Urinary bladder (tissue), 4 donors: Measurements from ENCODE around the gene PNMA8C. TPM values are rescaled to one million over a fixed set of nuclear protein-coding genes. Genes with fewer than 3 reads are reported as not detected.

Experiments used
- DNase-seq: peaks from one replicate; pipeline ENCODE4 v3.0.0-alpha.2; 2015; ENCODE audit errors: extremely low spot score
- H3K27ac ChIP-seq: one replicate; pipeline ENCODE4 v1.5.1; 2013; ENCODE audit warnings: low read depth, mild to moderate bottlenecking, moderate library complexity
- H3K36me3 ChIP-seq: one replicate; pipeline ENCODE4 v1.6.1; 2013; ENCODE audit warnings: mild to moderate bottlenecking, moderate library complexity; ENCODE audit not compliant: insufficient read depth
- H3K4me1 ChIP-seq: one replicate; pipeline ENCODE4 v1.6.1; 2013; ENCODE audit warnings: mild to moderate bottlenecking, moderate library complexity; ENCODE audit not compliant: insufficient read depth
- H3K4me3 ChIP-seq: one replicate; pipeline ENCODE4 v1.5.1; 2013; ENCODE audit warnings: low read depth, low read length
- WGBS: extraction: QIAGEN DNeasy Blood & Tissue Kit; methylation state at CpG from one replicate; pipeline ENCODE4 v1.1.7; 2013; 5-methylcytosine and 5-hydroxymethylcytosine counted together
- polyA plus RNA-seq: library from polyadenylated mRNA; stranded (reverse); fragments of 200-250 nt; gene quantifications from one replicate; pipeline ENCODE4 v1.2.3, GENCODE V29; 2013
- total RNA-seq: library from RNA; depleted of rRNA; stranded (reverse); fragments of >200 nt; gene quantifications from one replicate; pipeline ENCODE4 v1.2.3, GENCODE V29; 2014
- donor health status: healthy with polysubstance abuse.
- donor health status: healthy.

Gene PNMA8C
- total RNA-seq, result 1.6 TPM
- polyA plus RNA-seq, result 0.68 TPM

- 26% methylated on average over 52 of the region's 52 CpGs for WGBS
- H3K4me3 ChIP-seq, result no peak within 1 kb of the TSS
- no peak for DNase-seq
- no peaks in the 10 kb centered on the region for H3K4me1 ChIP-seq
- no peaks in the 10 kb centered on the region for H3K36me3 ChIP-seq
- no peak within 1 kb of the TSS for H3K27ac ChIP-seq
Measured at GRCh38 chr19:46428239-46429135, at the start of gene PNMA8C. PNMA8C (minus strand) TSS chr19:46428936; CDS start chr19:46428359, 577 bp downstream.

DNA sequence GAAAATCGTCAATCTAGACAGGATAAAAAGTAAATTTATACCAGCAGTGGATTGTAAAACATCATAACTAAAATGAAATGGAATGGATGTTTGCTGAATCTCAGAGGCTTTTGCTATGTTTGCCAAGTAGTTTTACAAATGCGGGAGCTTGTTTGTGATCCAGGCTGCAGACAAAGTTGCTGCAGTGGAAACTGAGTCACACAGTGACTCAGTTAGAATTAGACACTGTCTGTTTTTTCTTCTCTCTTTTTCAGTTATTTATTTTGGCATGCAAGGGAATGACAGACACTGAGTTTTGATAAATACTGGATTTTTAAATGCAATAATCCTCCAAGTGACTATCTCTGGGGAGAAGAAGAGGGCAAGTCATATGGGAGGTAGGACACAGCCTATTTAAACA, 47.2 kb upstream of the PNMA8C start:
- no peaks in the 10 kb centered on the region for H3K36me3 ChIP-seq
- no peaks in the 10 kb centered on the region for H3K4me1 ChIP-seq
- no peak overlapping the region for H3K27ac ChIP-seq
- WGBS, result 48% methylated on average over 2 of the region's 2 CpGs
- no peak for DNase-seq
- no peak overlapping the region for H3K4me3 ChIP-seq

DNA sequence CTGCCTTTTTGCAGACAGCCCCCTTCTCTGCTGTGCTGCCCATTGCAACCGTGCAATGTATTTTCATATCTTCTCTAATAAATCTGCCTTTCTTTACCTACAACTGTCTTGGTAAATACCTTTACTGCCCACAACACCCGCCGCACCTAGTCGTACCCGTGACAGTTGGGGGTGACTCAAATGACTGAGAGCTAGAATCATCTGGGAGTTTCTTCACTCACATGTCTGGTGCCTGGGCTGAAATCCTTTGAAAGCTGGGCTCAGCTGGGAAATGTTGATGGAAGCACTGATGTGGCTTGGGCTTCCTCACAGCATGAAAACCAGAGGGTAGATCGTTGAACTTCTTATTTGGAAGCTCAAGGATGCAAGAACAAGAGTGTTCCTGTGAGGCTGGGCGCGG, 45.5 kb upstream of the PNMA8C start:
- WGBS, result 89% methylated on average over 8 of the region's 8 CpGs
- Histone ChIP-seq H3K4me1 (no peaks in the 10 kb centered on the region), H3K36me3 (no peaks in the 10 kb centered on the region), H3K4me3 (no peak overlapping the region), H3K27ac (no peak overlapping the region)
- DNase-seq, result no peak

GRCh38 chr19:46472592-46472991, 43.9 kb upstream of the PNMA8C start:
- DNase-seq, result no peak
- no peak overlapping the region for H3K27ac ChIP-seq
- no peak overlapping the region for H3K4me3 ChIP-seq
- no peaks in the 10 kb centered on the region for H3K36me3 ChIP-seq
- 86% methylated on average over 4 of the region's 4 CpGs for WGBS
- H3K4me1 ChIP-seq, result no peaks in the 10 kb centered on the region

DNA sequence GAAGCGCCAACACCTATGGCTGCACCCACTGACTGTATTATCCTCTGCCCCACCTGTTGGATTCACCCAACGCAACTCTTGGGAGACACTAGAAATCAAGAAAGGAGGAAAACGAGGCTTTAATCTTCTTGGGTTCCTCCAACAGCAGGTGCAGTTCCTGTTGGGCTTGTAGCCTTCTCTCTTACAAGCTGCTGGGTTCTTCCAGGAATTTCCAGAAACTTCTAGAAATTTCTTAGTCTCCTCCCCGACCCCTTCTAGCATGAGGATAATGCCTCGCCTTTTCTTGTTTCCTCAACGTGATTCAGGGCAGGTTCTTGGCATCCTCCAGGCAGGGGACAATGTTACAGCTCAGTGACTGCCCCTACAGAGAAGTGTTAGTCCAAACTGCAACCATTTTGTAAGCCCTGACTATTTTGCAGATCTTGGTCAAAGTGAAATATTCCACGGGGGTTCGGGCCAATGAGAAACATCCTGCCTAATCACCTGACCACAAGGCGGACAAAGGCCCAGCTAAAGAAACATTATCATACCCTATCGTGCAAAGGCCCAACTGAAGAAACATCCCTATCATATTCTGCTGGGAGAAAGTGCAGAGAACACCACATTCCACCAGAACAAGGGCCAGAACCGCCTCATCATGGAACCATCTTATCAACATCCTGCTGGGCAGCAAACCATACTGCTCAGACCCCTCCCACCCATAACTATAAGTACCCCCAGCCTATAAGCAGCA, 43.2 kb upstream of the PNMA8C start:
- no peaks in the 10 kb centered on the region for H3K4me1 ChIP-seq
- H3K36me3 ChIP-seq, result no peaks in the 10 kb centered on the region
- no peak overlapping the region for H3K27ac ChIP-seq
- WGBS, result 52% methylated on average over 11 of the region's 11 CpGs
- no peak overlapping the region for H3K4me3 ChIP-seq
- DNase-seq, result no peak

GRCh38 chr19:46471116-46471733, 42.5 kb upstream of the PNMA8C start, which contains the start of gene PNMA8A:
PNMA8A (minus strand) TSS chr19:46471563; CDS start chr19:46471035, 528 bp downstream.
- H3K27ac ChIP-seq, result peak within 1 kb of the TSS; percentile 16
- WGBS, result 1% methylated on average over 57 of the region's 57 CpGs
- H3K4me1 ChIP-seq, result no peaks in the 10 kb centered on the region
- peak within 1 kb of the TSS; percentile 23 for H3K4me3 ChIP-seq
- no peaks in the 10 kb centered on the region for H3K36me3 ChIP-seq
- no peak for DNase-seq

- Histone ChIP-seq H3K27ac (no peak overlapping the region), H3K36me3 (no peaks in the 10 kb centered on the region), H3K4me3 (no peak overlapping the region), H3K4me1 (no peaks in the 10 kb centered on the region)
- 85% methylated on average over 10 of the region's 10 CpGs for WGBS
- no peak for DNase-seq
Measured at GRCh38 chr19:46470376-46470775, 41.6 kb upstream of the PNMA8C start.

GRCh38 chr19:46469541-46470185, 40.9 kb upstream of the PNMA8C start:
- WGBS, result 97% methylated on average over 18 of the region's 18 CpGs
- no peak overlapping the region for H3K27ac ChIP-seq

DNA sequence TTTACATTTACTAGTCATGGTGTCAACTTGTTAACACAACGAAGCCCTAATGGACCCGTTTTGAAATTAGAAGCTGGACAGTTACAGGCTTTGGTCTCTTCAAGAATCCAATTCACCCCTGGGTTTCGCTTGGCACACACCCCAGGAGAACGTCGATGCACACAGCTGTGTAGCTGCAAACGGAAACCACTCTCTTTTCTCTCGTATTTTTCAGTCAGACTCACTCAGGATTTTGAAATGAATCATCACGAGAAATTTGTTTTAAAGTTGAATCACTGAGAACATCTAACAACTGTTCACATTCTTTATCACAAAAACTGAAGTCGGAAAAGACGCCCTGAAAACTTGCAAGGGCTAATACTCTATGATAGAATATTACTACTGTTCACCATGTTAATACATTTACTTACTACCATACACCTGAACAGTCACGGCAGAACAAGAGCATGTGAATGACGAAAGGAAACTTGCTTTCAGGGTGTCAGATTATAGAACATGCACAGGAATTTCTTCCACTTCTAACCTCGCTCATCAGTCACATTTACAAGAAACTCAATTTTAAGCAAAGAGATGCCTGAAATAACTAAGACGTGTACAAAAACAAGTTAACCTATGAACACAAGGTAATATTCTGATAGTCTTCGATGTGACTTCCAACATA, 37.9 kb upstream of the PNMA8C start:
- Histone ChIP-seq H3K4me1 (no peaks in the 10 kb centered on the region), H3K27ac (no peak overlapping the region), H3K36me3 (no peaks in the 10 kb centered on the region), H3K4me3 (no peak overlapping the region)
- no peak for DNase-seq
- WGBS, result 51% methylated on average over 15 of the region's 15 CpGs

More at GRCh38 chr19:46469541-46470185, 40.9 kb upstream of the PNMA8C start:
- Histone ChIP-seq H3K36me3 (no peaks in the 10 kb centered on the region), H3K4me3 (no peak overlapping the region), H3K4me1 (no peaks in the 10 kb centered on the region)
- DNase-seq, result no peak

DNA sequence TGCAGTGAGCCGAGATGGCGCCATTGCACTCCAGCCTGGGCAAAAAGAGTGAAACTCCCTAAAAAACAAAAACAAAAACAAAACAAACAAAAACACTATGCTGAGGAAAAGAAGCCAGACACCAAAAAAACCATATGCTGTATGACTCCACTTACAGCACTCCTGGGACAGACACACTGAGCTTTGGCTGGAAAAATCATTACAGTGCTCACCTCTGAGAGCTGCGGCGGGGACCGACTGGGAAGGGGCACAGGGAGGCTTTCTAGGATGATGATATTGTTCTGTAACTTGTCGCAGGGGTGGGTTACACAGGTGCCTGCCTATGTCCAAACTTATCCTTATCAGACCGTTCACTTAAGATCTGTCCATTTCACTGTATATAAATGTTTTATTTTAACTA, 34.8 kb upstream of the PNMA8C start:
- no peak overlapping the region for H3K4me3 ChIP-seq
- H3K36me3 ChIP-seq, result no peaks in the 10 kb centered on the region
- no peak for DNase-seq
- no peaks in the 10 kb centered on the region for H3K4me1 ChIP-seq
- WGBS, result 90% methylated on average over 7 of the region's 7 CpGs
- H3K27ac ChIP-seq, result no peak overlapping the region

GRCh38 chr19:46461537-46461936, 32.8 kb upstream of the PNMA8C start:
- Histone ChIP-seq H3K4me1 (no peaks in the 10 kb centered on the region), H3K36me3 (no peaks in the 10 kb centered on the region), H3K4me3 (no peak overlapping the region), H3K27ac (no peak overlapping the region)
- DNase-seq, result no peak
- 92% methylated on average over 2 of the region's 2 CpGs for WGBS

- no peak overlapping the region for H3K4me3 ChIP-seq
- 95% methylated on average over 1 of the region's 1 CpG for WGBS
- no peaks in the 10 kb centered on the region for H3K4me1 ChIP-seq
- H3K36me3 ChIP-seq, result no peaks in the 10 kb centered on the region
- DNase-seq, result no peak
- no peak overlapping the region for H3K27ac ChIP-seq
Measured at GRCh38 chr19:46460981-46461380, 32.2 kb upstream of the PNMA8C start.

- Histone ChIP-seq H3K4me1 (no peaks in the 10 kb centered on the region), H3K27ac (no peak overlapping the region), H3K36me3 (no peaks in the 10 kb centered on the region), H3K4me3 (no peak overlapping the region)
- 96% methylated on average over 2 of the region's 2 CpGs for WGBS
- DNase-seq, result no peak
Measured at GRCh38 chr19:46460055-46460454, 31.3 kb upstream of the PNMA8C start.
